ENCODE data around the gene GRAMD1A. TPM values are rescaled to one million over a fixed set of nuclear protein-coding genes. Genes with fewer than 3 reads are reported as not detected.

The GRAMD1A gene
- total RNA-seq, 1 experiment from 2014 or later, result 75.4 TPM

DNA sequence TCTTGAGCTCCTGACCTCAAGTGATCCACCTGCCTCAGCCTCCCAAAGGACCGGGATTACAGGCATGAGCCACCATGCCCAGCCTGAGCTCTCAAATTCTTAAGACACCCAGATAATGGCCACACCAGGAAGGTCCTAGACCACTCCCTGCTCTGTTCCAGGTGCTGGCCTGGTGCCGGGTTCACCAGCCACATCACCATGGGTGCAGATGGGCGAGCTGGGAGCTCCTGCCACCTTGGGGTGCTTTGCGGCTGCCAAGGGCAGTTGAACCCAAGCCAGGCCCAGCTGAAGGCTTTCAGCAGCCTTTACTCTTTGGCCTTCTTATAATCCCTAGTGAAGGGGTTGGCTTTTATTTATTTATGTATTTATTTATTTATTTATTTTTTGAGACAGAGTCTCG lies 46.3 kb downstream of the GRAMD1A start:
- H3K9me2 ChIP-seq (ENCODE audit: insufficient read depth), result no peaks in the 10 kb centered on the region
- H3K79me2 ChIP-seq (ENCODE audit: insufficient read depth, low read length), result no peaks in the 10 kb centered on the region
- H3K4me1 ChIP-seq (ENCODE audit: control insufficient read depth in 1 of 2, insufficient read depth in 2 of 2, low read length in 2 of 2), result no peaks in the 10 kb centered on the region
- TF ChIP-seq FOSL1 (IDR thresholded peaks at IDR 0.05; ENCODE audit: low read depth) (no peak), POLR2AphosphoS5 (IDR thresholded peaks at IDR 0.05; ENCODE audit: low read depth, low read length) (no peak), CBX3 (IDR thresholded peaks at IDR 0.05; ENCODE audit: low read depth) (no peak), ZFX (IDR thresholded peaks at IDR 0.05) (no peak), EZH2phosphoT487 (IDR thresholded peaks at IDR 0.05; ENCODE audit: borderline replicate concordance) (no peak), EGR1 (IDR thresholded peaks at IDR 0.05; ENCODE audit: low read depth) (no peak), YY1 (IDR thresholded peaks at IDR 0.05; ENCODE audit: extremely low read depth, insufficient replicate concordance, low read depth, low read length) (no peak), JUND (IDR thresholded peaks at IDR 0.05) (no peak), POLR2A (IDR thresholded peaks at IDR 0.05; ENCODE audit: borderline replicate concordance, extremely low read depth, insufficient read depth, insufficient read length) (no peak), RAD21 (IDR thresholded peaks at IDR 0.05; ENCODE audit: low read depth) (no peak), ELF1 (IDR thresholded peaks at IDR 0.05; ENCODE audit: borderline replicate concordance, low read depth) (no peak), CEBPB (IDR thresholded peaks at IDR 0.05; ENCODE audit: low read depth) (no peak), TCF7L2 (IDR thresholded peaks at IDR 0.05; ENCODE audit: borderline replicate concordance, extremely low read depth, insufficient read depth, insufficient read length) (no peak)
- TF ChIP-seq, protein P1, sequence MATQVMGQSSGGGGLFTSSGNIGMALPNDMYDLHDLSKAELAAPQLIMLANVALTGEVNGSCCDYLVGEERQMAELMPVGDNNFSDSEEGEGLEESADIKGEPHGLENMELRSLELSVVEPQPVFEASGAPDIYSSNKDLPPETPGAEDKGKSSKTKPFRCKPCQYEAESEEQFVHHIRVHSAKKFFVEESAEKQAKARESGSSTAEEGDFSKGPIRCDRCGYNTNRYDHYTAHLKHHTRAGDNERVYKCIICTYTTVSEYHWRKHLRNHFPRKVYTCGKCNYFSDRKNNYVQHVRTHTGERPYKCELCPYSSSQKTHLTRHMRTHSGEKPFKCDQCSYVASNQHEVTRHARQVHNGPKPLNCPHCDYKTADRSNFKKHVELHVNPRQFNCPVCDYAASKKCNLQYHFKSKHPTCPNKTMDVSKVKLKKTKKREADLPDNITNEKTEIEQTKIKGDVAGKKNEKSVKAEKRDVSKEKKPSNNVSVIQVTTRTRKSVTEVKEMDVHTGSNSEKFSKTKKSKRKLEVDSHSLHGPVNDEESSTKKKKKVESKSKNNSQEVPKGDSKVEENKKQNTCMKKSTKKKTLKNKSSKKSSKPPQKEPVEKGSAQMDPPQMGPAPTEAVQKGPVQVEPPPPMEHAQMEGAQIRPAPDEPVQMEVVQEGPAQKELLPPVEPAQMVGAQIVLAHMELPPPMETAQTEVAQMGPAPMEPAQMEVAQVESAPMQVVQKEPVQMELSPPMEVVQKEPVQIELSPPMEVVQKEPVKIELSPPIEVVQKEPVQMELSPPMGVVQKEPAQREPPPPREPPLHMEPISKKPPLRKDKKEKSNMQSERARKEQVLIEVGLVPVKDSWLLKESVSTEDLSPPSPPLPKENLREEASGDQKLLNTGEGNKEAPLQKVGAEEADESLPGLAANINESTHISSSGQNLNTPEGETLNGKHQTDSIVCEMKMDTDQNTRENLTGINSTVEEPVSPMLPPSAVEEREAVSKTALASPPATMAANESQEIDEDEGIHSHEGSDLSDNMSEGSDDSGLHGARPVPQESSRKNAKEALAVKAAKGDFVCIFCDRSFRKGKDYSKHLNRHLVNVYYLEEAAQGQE (IDR thresholded peaks at IDR 0.05; ENCODE audit: low read depth), result no peak
- TF ChIP-seq, protein P2, sequence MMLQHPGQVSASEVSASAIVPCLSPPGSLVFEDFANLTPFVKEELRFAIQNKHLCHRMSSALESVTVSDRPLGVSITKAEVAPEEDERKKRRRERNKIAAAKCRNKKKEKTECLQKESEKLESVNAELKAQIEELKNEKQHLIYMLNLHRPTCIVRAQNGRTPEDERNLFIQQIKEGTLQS (IDR thresholded peaks at IDR 0.05), result no peak
- TF ChIP-seq, protein P3, sequence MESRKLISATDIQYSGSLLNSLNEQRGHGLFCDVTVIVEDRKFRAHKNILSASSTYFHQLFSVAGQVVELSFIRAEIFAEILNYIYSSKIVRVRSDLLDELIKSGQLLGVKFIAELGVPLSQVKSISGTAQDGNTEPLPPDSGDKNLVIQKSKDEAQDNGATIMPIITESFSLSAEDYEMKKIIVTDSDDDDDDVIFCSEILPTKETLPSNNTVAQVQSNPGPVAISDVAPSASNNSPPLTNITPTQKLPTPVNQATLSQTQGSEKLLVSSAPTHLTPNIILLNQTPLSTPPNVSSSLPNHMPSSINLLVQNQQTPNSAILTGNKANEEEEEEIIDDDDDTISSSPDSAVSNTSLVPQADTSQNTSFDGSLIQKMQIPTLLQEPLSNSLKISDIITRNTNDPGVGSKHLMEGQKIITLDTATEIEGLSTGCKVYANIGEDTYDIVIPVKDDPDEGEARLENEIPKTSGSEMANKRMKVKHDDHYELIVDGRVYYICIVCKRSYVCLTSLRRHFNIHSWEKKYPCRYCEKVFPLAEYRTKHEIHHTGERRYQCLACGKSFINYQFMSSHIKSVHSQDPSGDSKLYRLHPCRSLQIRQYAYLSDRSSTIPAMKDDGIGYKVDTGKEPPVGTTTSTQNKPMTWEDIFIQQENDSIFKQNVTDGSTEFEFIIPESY (IDR thresholded peaks at IDR 0.05; ENCODE audit: extremely low read depth, insufficient replicate concordance, low read length), result no peak
- TF ChIP-seq, protein P4, sequence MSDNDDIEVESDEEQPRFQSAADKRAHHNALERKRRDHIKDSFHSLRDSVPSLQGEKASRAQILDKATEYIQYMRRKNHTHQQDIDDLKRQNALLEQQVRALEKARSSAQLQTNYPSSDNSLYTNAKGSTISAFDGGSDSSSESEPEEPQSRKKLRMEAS (IDR thresholded peaks at IDR 0.05), result no peak
- TF ChIP-seq, protein P5, sequence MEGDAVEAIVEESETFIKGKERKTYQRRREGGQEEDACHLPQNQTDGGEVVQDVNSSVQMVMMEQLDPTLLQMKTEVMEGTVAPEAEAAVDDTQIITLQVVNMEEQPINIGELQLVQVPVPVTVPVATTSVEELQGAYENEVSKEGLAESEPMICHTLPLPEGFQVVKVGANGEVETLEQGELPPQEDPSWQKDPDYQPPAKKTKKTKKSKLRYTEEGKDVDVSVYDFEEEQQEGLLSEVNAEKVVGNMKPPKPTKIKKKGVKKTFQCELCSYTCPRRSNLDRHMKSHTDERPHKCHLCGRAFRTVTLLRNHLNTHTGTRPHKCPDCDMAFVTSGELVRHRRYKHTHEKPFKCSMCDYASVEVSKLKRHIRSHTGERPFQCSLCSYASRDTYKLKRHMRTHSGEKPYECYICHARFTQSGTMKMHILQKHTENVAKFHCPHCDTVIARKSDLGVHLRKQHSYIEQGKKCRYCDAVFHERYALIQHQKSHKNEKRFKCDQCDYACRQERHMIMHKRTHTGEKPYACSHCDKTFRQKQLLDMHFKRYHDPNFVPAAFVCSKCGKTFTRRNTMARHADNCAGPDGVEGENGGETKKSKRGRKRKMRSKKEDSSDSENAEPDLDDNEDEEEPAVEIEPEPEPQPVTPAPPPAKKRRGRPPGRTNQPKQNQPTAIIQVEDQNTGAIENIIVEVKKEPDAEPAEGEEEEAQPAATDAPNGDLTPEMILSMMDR (IDR thresholded peaks at IDR 0.05 in 2 of 3, conservative IDR thresholded peaks at IDR 0.05 in 1 of 3; ENCODE audit: borderline replicate concordance in 1 of 3, insufficient read depth in 1 of 3, low read depth in 2 of 3, low read length in 2 of 3), result no peak
- ChIA-PET POLR2A (no interaction called here), CTCF (interaction anchor here (1.0 to 3.9 kb wide), 3 partner anchors 9 to 95 kb away, joined by 3 to 13 read pairs (median 12); no protein-coding TSS in a partner anchor), RAD21 (ENCODE audit: low non-redundant PET in 1 of 2, low total read pairs in 2 of 2, uncharacterized antibody in 2 of 2, unreplicated experiment in 2 of 2) (no interaction called here)
- H3K4me2 ChIP-seq (ENCODE audit: low read length), result no peak overlapping the region
- DNase-seq (ENCODE audit: low read depth, low spot score) (no peak), ATAC-seq (no peak)
- no TSS peak for BruUV-seq (replicated peaks)
- no peaks in the 10 kb centered on the region for H3K27me3 ChIP-seq (ENCODE audit: insufficient read depth, low read length)
- no peak overlapping the region for H3K9ac ChIP-seq (ENCODE audit: low read length)
- intact Hi-C loops (cut with micrococcal nuclease), result no loop called here
- no peaks in the 10 kb centered on the region for H3K36me3 ChIP-seq (ENCODE audit: control insufficient read depth in 1 of 2, insufficient read depth in 2 of 2, low read length in 2 of 2)
- H2AFZ ChIP-seq (ENCODE audit: low read depth, low read length, poor library complexity, severe bottlenecking), result no peak overlapping the region
- no peak overlapping the region for H3K4me3 ChIP-seq (replicated peaks in 1 of 2; ENCODE audit: low read depth in 1 of 2, low read length in 2 of 2)
- no peaks in the 10 kb centered on the region for H3K9me3 ChIP-seq (ENCODE audit: control insufficient read depth in 1 of 2, insufficient read depth in 1 of 2, low read depth in 1 of 2, low read length in 2 of 2)
- no peak overlapping the region for H3K27ac ChIP-seq (ENCODE audit: low read depth, low read length)
- no peaks in the 10 kb centered on the region for H4K20me1 ChIP-seq (ENCODE audit: insufficient read depth)
